GM12878 (cell line): ENCODE data around the gene WDR38. TPM values are rescaled to one million over a fixed set of nuclear protein-coding genes. Genes with fewer than 3 reads are reported as not detected.
A peak's percentile ranks its signal among the peaks of the same experiment; 100 is the strongest.

ENCODE experiments used
- ATAC-seq: fragments of 200-7000 bp; cut with Tn5 transposase; 3 replicates; pipeline ENCODE4 v1.9.1; 2020; ENCODE audit warnings: mild to moderate bottlenecking, moderate library complexity
- BruUV-seq: library from RNA; stranded (reverse); fragments of 400-500 nt; replicated peaks from 2 replicates; lab custom pipeline; 2021; lab: Mats Ljungman, UMichigan
- CTCF ChIA-PET: fragments of 300-600 bp; sonication (Branson Sonifier 250); formaldehyde crosslinking; extraction: SDS; loops from one replicate; lab custom pipeline; 2021; ENCODE audit warnings: inconsistent platforms; lab: Yijun Ruan, JAX
- POLR2A ChIA-PET: fragments of 350-600 bp; formaldehyde crosslinking; extraction: SDS; loops from one replicate; lab custom pipeline; 2021; ENCODE audit warnings: inconsistent platforms; lab: Charles Lee
- RAD21 ChIA-PET: fragments of 300-600 bp; sonication (Branson Sonifier 250); formaldehyde crosslinking; loops from one replicate; lab custom pipeline; 2023; ENCODE audit warnings: antibody characterized with exemption; ENCODE audit not compliant: unreplicated experiment; lab: Charles Lee
- SMC1A ChIA-PET: fragments of 300-600 bp; sonication (Branson Sonifier 250); formaldehyde crosslinking; loops from one replicate; lab custom pipeline; 2023; ENCODE audit not compliant: unreplicated experiment, uncharacterized antibody; lab: Charles Lee
- DNase-seq: peaks from one replicate; pipeline ENCODE4 v3.0.0-alpha.2; 2011; ENCODE audit warnings: low read depth, low spot score
- FAIRE-seq: peaks from 3 replicates; lab custom pipeline; 2011; peaks lifted over from hg19 to GRCh38; lab: Jason Lieb, UNC
- H2AFZ ChIP-seq: 2 replicates; pipeline ENCODE4 v1.6.0; 2011; ENCODE audit warnings: low read depth, low read length, control low read depth; ENCODE audit not compliant: control insufficient read depth
- H3K27ac ChIP-seq: 2 replicates; pipeline ENCODE4 v1.5.1; 2011; ENCODE audit warnings: control low read depth; ENCODE audit not compliant: control insufficient read depth, insufficient read depth
- H3K27me3 ChIP-seq, 2 experiments: replicated peaks in 1 of 2; 2 replicates each; pipeline versions ENCODE4 v1.6.0 to v1.6.1; 2011; ENCODE audit warnings: low read length in 1 of 2; ENCODE audit not compliant: control insufficient read depth in 2 of 2, insufficient read depth in 2 of 2
- H3K36me3 ChIP-seq, 2 experiments: 2 replicates each; pipeline ENCODE4 v1.5.1; 2011; ENCODE audit warnings: low read length in 1 of 2; ENCODE audit not compliant: control insufficient read depth in 2 of 2, insufficient read depth in 2 of 2
- H3K4me1 ChIP-seq: 2 replicates; pipeline ENCODE4 v1.6.1; 2011; ENCODE audit warnings: mild to moderate bottlenecking, low read length, moderate library complexity, mixed read lengths; ENCODE audit not compliant: control insufficient read depth, insufficient read depth
- H3K4me2 ChIP-seq: 2 replicates; pipeline ENCODE4 v1.6.0; 2011; ENCODE audit warnings: control low read depth; ENCODE audit not compliant: control insufficient read depth, insufficient read depth
- H3K4me3 ChIP-seq: fragments of 200-600 bp; sonication (generic); 2 replicates; pipeline ENCODE4 v1.5.1; 2016
- H3K79me2 ChIP-seq: 2 replicates; pipeline ENCODE4 v1.6.0; 2011; ENCODE audit warnings: low read length; ENCODE audit not compliant: control insufficient read depth, insufficient read depth
- H3K9ac ChIP-seq: 2 replicates; pipeline ENCODE4 v1.8.0; 2011; ENCODE audit warnings: low read length, control low read depth, mixed read lengths; ENCODE audit not compliant: control insufficient read depth, insufficient read depth
- H3K9me3 ChIP-seq: replicated peaks from 3 replicates; pipeline ENCODE4 v1.5.1; 2011; ENCODE audit warnings: mild to moderate bottlenecking, low read length; ENCODE audit not compliant: control insufficient read depth, insufficient read depth
- H4K20me1 ChIP-seq: 2 replicates; pipeline ENCODE4 v1.6.0; 2011; ENCODE audit not compliant: control insufficient read depth, insufficient read depth
- ATF7 ChIP-seq: fragments of 450-650 bp; IDR thresholded peaks from 2 replicates; pipeline ENCODE4 v1.6.1; 2016; ENCODE audit warnings: low read depth, mild to moderate bottlenecking
- BACH1 ChIP-seq: fragments of 450-650 bp; IDR thresholded peaks from 2 replicates; pipeline ENCODE4 v1.6.1; 2017; ENCODE audit warnings: mild to moderate bottlenecking, borderline replicate concordance
- BMI1 ChIP-seq: fragments of 450-650 bp; IDR thresholded peaks from 2 replicates; pipeline ENCODE4 v1.6.1; 2016; ENCODE audit warnings: mild to moderate bottlenecking, moderate library complexity, borderline replicate concordance
- JUND ChIP-seq: IDR thresholded peaks from 2 replicates; pipeline ENCODE4 v1.6.1; 2012; ENCODE audit warnings: low read depth, mild to moderate bottlenecking, low read length, improper control_type of control experiment, moderate library complexity
- KDM1A ChIP-seq: fragments of 200-600 bp; sonication (generic); IDR thresholded peaks from 2 replicates; pipeline ENCODE4 v1.6.1; 2016; ENCODE audit warnings: borderline replicate concordance
- PAX8 ChIP-seq: fragments of 450-650 bp; IDR thresholded peaks from 2 replicates; pipeline ENCODE4 v1.6.1; 2017; ENCODE audit warnings: mild to moderate bottlenecking, moderate library complexity
- POLR2A ChIP-seq: IDR thresholded peaks from 2 replicates; pipeline ENCODE4 v1.6.1; 2011; ENCODE audit warnings: low read depth, mild to moderate bottlenecking, low read length
- POLR2AphosphoS5 ChIP-seq: IDR thresholded peaks from 2 replicates; pipeline ENCODE4 v1.6.1; 2011; ENCODE audit warnings: mild to moderate bottlenecking, low read length, inconsistent platforms
- RUNX3 ChIP-seq: IDR thresholded peaks from 2 replicates; pipeline ENCODE4 v1.6.1; 2012; ENCODE audit warnings: low read length, inconsistent platforms
- TCF12 ChIP-seq: IDR thresholded peaks from 2 replicates; pipeline ENCODE4 v1.6.1; 2011; ENCODE audit warnings: low read depth, mild to moderate bottlenecking, low read length
- YBX1 ChIP-seq: fragments of 450-650 bp; IDR thresholded peaks from 2 replicates; pipeline ENCODE4 v1.6.1; 2016; ENCODE audit warnings: antibody characterized with exemption
- ZNF274 ChIP-seq: IDR thresholded peaks from one replicate; pipeline ENCODE4 v1.8.0; 2011; ENCODE audit not compliant: insufficient read length, insufficient read depth
- WGBS: methylation state at CpG from one replicate; pipeline ENCODE4 v1.1.6; 2016; ENCODE audit warnings: low lambda C conversion rate; ENCODE audit not compliant: insufficient replicate concordance, insufficient coverage; ENCODE audit errors: missing lambda C conversion rate; 5-methylcytosine and 5-hydroxymethylcytosine counted together
- in situ Hi-C: fragments of 300-500 bp; cut with MboI; formaldehyde crosslinking; loops from 9 replicates; pipeline ENCODE4 v1.14.3; 2018; ENCODE audit warnings: mixed read lengths
- intact Hi-C: fragments of 100-400 bp; cut with micrococcal nuclease; formaldehyde crosslinking; loops from one replicate; pipeline ENCODE4 v1.14.2; 2022; ENCODE audit not compliant: unreplicated experiment
- polyA plus RNA-seq, 11 experiments: library from polyadenylated mRNA; depleted of rRNA in 4 of 11; unstranded in 6 of 11; stranded (reverse) in 5 of 11; fragments of >200 nt; fragmentation: Nextera tagmentation in 4 of 11; fragmentation: Illumina TruSeq in 1 of 11; extraction: Ambion mirVana in 4 of 11; extraction: Trizol in 1 of 11; gene quantifications; 1 replicate in 1 of 11; 2 replicates in 10 of 11; pipeline versions ENCODE4 v1.2.1 to v1.2.3, GENCODE V29; 2011 to 2016; ENCODE audit warnings: inconsistent platforms in 2 of 11, missing spikeins in 2 of 11, low read depth in 1 of 11
- total RNA-seq, 4 experiments: library from RNA; depleted of rRNA in 3 of 4; stranded (reverse); fragments of >200 nt in 3 of 4; fragmentation: Illumina TruSeq in 1 of 4; extraction: Trizol in 1 of 4; gene quantifications; 2 replicates each; pipeline versions ENCODE4 v1.2.1 to v1.2.3, GENCODE V29; 2013 to 2021
- TF ChIP-seq, protein P1 (sequence below): IDR thresholded peaks from 2 replicates; pipeline ENCODE4 v1.6.1; 2012; ENCODE audit warnings: low read length, inconsistent platforms
- TF ChIP-seq, protein P2 (sequence below): IDR thresholded peaks from 2 replicates; pipeline ENCODE4 v1.6.1; 2012; ENCODE audit warnings: low read depth, low read length, improper control_type of control experiment
- TF ChIP-seq, protein P3 (sequence below): fragments of 450-650 bp; IDR thresholded peaks from 2 replicates; pipeline ENCODE4 v1.6.1; 2018; ENCODE audit warnings: borderline replicate concordance, mild to moderate bottlenecking; ENCODE audit not compliant: partially characterized antibody

Gene WDR38
- total and polyA plus RNA-seq, 10 of the 15 experiments (the other 5 are each of a cell fraction or from before 2014, with no cell fraction given) = not detected

DNA sequence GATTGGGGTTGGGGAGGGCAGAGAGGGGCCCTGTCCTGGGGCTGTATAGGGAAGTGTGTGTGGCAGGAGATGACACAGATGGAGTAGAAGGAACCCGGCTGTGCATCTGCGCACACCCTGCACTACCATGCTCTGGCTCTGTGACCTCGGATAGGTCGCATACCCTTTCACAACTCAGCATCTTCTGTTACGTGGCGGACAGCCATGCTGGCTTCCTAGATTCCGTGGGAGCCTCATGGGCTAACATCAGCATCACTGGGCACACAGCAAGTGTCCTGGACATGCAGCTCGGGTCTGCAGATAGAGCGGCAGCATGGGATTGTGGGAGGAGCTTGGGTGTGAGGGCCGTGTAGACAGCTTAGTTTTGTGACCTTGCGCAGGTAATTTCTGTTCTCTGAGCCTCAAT lies 17.9 kb downstream of the WDR38 start (continued):
- TF ChIP-seq, protein P1, sequence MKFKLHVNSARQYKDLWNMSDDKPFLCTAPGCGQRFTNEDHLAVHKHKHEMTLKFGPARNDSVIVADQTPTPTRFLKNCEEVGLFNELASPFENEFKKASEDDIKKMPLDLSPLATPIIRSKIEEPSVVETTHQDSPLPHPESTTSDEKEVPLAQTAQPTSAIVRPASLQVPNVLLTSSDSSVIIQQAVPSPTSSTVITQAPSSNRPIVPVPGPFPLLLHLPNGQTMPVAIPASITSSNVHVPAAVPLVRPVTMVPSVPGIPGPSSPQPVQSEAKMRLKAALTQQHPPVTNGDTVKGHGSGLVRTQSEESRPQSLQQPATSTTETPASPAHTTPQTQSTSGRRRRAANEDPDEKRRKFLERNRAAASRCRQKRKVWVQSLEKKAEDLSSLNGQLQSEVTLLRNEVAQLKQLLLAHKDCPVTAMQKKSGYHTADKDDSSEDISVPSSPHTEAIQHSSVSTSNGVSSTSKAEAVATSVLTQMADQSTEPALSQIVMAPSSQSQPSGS = no peak

DNA sequence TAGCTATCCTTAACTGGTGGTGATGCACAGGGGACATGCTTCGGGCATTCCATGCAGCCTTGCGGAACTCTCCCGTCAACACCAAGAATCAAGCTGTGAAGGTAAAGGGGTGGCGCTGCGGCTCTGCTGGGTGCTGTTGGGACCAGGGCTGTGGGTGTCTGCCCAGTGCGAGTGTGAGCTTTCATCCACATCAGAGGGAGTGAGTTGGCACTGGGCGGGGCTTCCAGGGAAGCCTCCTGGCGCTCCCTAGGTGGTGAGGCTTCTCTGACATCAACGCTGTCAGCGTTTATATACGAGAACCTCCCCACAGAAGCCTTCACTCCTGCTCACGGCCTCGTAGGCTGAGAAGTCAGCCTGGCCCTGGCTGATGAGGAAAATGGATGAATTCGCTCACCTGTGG lies 20.4 kb downstream of the WDR38 start:
- ChIA-PET CTCF (interaction anchor here (1.7 to 4.8 kb wide), 4 partner anchors 20 to 103 kb away, joined by 7 to 31 read pairs (median 18); partner anchors contain the start of genes NR6A1 and WDR38), POLR2A (interaction anchor here (5.8 kb wide), 1 partner anchor 12 kb away, joined by 92 read pairs; the partner anchor contains the start of genes ARPC5L and RPL35), SMC1A (interaction anchor here (1.2 to 2.2 kb wide), 3 partner anchors 21 to 273 kb away, joined by 3 to 11 read pairs (median 4); partner anchors contain the start of gene WDR38), RAD21 (interaction anchor here (1.1 to 1.3 kb wide), 2 partner anchors 14 to 213 kb away, joined by 3 to 5 read pairs; no protein-coding TSS in a partner anchor)
- no peak overlapping the region for H3K9ac ChIP-seq
- peaks cover 19% of the 10 kb centered on the region for H3K4me1 ChIP-seq
- H3K27ac ChIP-seq = peak overlapping the region; percentile 94
- peak overlapping the region; percentile 94; the same call in 1 of the 2 replicates for H3K4me3 ChIP-seq
- peaks cover 5% of the 10 kb centered on the region for H4K20me1 ChIP-seq
- no TSS peak for BruUV-seq
- peak overlapping the region; percentile 74 for H3K4me2 ChIP-seq
- in situ Hi-C loops = loop anchor here (25.0 kb wide), 1 partner anchor 1961 kb away; the partner anchor contains the start of genes RC3H2 and ZBTB6
- peaks cover 31 to 37% of the 10 kb centered on the region in 2 experiments for H3K36me3 ChIP-seq
- TF ChIP-seq, protein P2, sequence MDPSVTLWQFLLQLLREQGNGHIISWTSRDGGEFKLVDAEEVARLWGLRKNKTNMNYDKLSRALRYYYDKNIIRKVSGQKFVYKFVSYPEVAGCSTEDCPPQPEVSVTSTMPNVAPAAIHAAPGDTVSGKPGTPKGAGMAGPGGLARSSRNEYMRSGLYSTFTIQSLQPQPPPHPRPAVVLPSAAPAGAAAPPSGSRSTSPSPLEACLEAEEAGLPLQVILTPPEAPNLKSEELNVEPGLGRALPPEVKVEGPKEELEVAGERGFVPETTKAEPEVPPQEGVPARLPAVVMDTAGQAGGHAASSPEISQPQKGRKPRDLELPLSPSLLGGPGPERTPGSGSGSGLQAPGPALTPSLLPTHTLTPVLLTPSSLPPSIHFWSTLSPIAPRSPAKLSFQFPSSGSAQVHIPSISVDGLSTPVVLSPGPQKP = no peak
- no peak for TF ChIP-seq KDM1A
- TF ChIP-seq PAX8 = no peak
- no peak for TF ChIP-seq YBX1
- TF ChIP-seq JUND = no peak
- no peak for TF ChIP-seq RUNX3
- no peak for TF ChIP-seq ZNF274
- TF ChIP-seq BMI1 = no peak
- TF ChIP-seq POLR2A = peak; percentile 43; the same call in 1 of the 2 replicates
- TF ChIP-seq BACH1 = no peak
- TF ChIP-seq POLR2AphosphoS5 = peak; percentile 21; the same call in 1 of the 2 replicates
- TF ChIP-seq, protein P3, sequence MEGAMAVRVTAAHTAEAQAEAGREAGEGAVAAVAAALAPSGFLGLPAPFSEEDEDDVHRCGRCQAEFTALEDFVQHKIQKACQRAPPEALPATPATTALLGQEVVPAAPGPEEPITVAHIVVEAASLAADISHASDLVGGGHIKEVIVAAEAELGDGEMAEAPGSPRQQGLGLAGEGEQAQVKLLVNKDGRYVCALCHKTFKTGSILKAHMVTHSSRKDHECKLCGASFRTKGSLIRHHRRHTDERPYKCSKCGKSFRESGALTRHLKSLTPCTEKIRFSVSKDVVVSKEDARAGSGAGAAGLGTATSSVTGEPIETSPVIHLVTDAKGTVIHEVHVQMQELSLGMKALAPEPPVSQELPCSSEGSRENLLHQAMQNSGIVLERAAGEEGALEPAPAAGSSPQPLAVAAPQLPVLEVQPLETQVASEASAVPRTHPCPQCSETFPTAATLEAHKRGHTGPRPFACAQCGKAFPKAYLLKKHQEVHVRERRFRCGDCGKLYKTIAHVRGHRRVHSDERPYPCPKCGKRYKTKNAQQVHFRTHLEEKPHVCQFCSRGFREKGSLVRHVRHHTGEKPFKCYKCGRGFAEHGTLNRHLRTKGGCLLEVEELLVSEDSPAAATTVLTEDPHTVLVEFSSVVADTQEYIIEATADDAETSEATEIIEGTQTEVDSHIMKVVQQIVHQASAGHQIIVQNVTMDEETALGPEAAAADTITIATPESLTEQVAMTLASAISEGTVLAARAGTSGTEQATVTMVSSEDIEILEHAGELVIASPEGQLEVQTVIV = no peak
- TF ChIP-seq TCF12 = no peak
- no peak for TF ChIP-seq ATF7
- no peaks in the 10 kb centered on the region for H3K27me3 ChIP-seq
- no peak for FAIRE-seq
- peaks cover 75% of the 10 kb centered on the region for H3K79me2 ChIP-seq
- WGBS = 74% methylated on average over 14 of the region's 14 CpGs
- no peak for DNase-seq
- no peak for ATAC-seq
- intact Hi-C loops = loop anchor here (5.0 kb wide), 1 partner anchor 269 kb away; the partner anchor contains the start of gene SCAI
- no peak overlapping the region for H2AFZ ChIP-seq
- no peaks in the 10 kb centered on the region for H3K9me3 ChIP-seq
